NCI-H2107 treated with DMSO at 0.1 percent for 48 hours (cell line): Measurements from ENCODE around the gene MGAT2.
A peak's percentile ranks its signal among the peaks of the same experiment; 100 is the strongest.
"Not testable (repeated sequence)": the region's sequence is repeated elsewhere in the genome, so short reads cannot be mapped to it uniquely, and the experiment has no call there.

Experiments used
- DNase-seq: peaks from one replicate; lab custom pipeline; 2025; ENCODE audit not compliant: unreplicated experiment; lab: John Stamatoyannopoulos, UW

MGAT2 gene

GRCh38 chr14:49620182-49621113, at the start of gene MGAT2, which contains the start of gene RPL36AL:
TSS of gene MGAT2 (plus strand) at chr14:49620799. CDS start at chr14:49621269, 470 bp downstream.
TSS of gene RPL36AL (minus strand) at chr14:49620626. CDS start at chr14:49619104, 1,522 bp downstream.
- peak; percentile 96 for DNase-seq

- no peak for DNase-seq
Measured at GRCh38 chr14:49574038-49574437, 46.6 kb upstream of the MGAT2 start.

- DNase-seq = no peak
Measured at GRCh38 chr14:49578141-49578540, 42.5 kb upstream of the MGAT2 start.

- no peak for DNase-seq
Measured at GRCh38 chr14:49579841-49580240, 40.8 kb upstream of the MGAT2 start.

- no peak for DNase-seq
Measured at GRCh38 chr14:49581209-49582112, 39.1 kb upstream of the MGAT2 start.

- DNase-seq = no peak
Measured at GRCh38 chr14:49582113-49582977, 38.3 kb upstream of the MGAT2 start.

GRCh38 chr14:49583629-49584028, 37.0 kb upstream of the MGAT2 start:
- DNase-seq = no peak

- no peak for DNase-seq
Measured at GRCh38 chr14:49584058-49584457, 36.5 kb upstream of the MGAT2 start.

- DNase-seq = not testable (repeated sequence)
Measured at GRCh38 chr14:49584981-49585640, 35.5 kb upstream of the MGAT2 start.

GRCh38 chr14:49585803-49586672, 34.6 kb upstream of the MGAT2 start, which contains the start of gene RPS29:
TSS of gene RPS29 (minus strand) at chr14:49586380. CDS start at chr14:49586346, 34 bp downstream.
- peak; percentile 99 for DNase-seq

- DNase-seq = peak; percentile 66
Measured at GRCh38 chr14:49586673-49587460, 33.7 kb upstream of the MGAT2 start.

- DNase-seq = no peak
Measured at GRCh38 chr14:49589387-49589786, 31.2 kb upstream of the MGAT2 start.

GRCh38 chr14:49593016-49593415, 27.6 kb upstream of the MGAT2 start:
- DNase-seq = no peak

- no peak for DNase-seq
Measured at GRCh38 chr14:49594347-49595091, 26.1 kb upstream of the MGAT2 start.

- peak; percentile 84 for DNase-seq
Measured at GRCh38 chr14:49598189-49598484, 22.5 kb upstream of the MGAT2 start.

- peak; percentile 86 for DNase-seq
Measured at GRCh38 chr14:49598485-49599300, 21.9 kb upstream of the MGAT2 start, which contains the start of gene LRR1. TSS of gene LRR1 (plus strand) at chr14:49598940. CDS start at chr14:49599021, 81 bp downstream.

GRCh38 chr14:49607583-49607982, 13.0 kb upstream of the MGAT2 start:
- no peak for DNase-seq
